Measurements from ENCODE around the gene PPP1R7.

The PPP1R7 gene

DNA sequence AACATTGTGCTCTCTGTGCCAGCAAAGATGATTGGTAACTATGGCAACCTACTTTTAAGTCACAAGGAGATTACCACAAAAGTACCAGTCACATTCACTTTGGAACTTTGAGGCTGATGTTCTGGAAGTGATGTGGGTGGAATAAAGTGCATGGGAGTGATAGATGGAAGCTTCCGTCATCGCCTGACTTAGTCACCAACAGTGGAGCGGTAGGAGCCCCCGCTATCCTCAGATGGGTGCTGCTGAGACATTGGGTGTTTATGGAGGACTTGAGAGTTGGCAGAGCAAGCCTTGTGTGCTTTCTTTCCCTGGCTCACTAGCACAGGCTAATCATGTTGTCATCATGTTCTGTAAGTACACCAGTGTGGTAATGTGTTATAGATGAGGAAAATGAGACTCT, 4.6 kb downstream of the PPP1R7 start:
- Histone ChIP-seq H3K4me3 (ENCODE audit: low read depth, low read length) (no peak overlapping the region), H3K27ac (no peak overlapping the region), H3K27me3 (ENCODE audit: insufficient read depth, low read depth, severe bottlenecking) (no peaks in the 10 kb centered on the region), H3K36me3 (peaks cover 31% of the 10 kb centered on the region), H3K9me3 (ENCODE audit: severe bottlenecking) (no peaks in the 10 kb centered on the region)
- no peak for DNase-seq
- TF ChIP-seq, protein P1, sequence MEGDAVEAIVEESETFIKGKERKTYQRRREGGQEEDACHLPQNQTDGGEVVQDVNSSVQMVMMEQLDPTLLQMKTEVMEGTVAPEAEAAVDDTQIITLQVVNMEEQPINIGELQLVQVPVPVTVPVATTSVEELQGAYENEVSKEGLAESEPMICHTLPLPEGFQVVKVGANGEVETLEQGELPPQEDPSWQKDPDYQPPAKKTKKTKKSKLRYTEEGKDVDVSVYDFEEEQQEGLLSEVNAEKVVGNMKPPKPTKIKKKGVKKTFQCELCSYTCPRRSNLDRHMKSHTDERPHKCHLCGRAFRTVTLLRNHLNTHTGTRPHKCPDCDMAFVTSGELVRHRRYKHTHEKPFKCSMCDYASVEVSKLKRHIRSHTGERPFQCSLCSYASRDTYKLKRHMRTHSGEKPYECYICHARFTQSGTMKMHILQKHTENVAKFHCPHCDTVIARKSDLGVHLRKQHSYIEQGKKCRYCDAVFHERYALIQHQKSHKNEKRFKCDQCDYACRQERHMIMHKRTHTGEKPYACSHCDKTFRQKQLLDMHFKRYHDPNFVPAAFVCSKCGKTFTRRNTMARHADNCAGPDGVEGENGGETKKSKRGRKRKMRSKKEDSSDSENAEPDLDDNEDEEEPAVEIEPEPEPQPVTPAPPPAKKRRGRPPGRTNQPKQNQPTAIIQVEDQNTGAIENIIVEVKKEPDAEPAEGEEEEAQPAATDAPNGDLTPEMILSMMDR (IDR thresholded peaks at IDR 0.05; ENCODE audit: low read depth, low read length): no peak

DNA sequence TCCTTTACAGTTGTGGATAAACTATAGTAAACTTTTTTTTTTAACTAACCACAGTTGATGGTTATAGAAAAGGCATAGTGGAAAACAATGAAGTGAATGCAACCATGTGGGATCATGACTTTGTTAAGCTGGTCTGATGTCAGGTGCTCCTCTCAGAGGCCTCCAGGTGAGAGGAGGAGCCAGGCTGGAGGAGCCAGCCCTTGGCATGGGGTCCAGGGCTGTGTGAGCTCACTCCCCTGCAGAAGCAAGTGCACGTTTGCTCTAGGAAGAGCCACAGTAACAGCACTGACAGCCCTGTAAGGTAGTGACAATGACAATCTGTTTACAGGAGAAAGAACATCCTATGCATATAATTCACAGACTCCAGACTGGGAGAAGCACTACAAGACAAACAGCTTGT, 5.7 kb downstream of the PPP1R7 start:
- Histone ChIP-seq H3K27ac (no peak overlapping the region), H3K36me3 (peaks cover 31% of the 10 kb centered on the region)
- TF ChIP-seq, protein P1 (IDR thresholded peaks at IDR 0.05; ENCODE audit: low read depth, low read length): no peak

GRCh38 chr2:241156971-241157441, 6.7 kb downstream of the PPP1R7 start:
- TF ChIP-seq, protein P1 (IDR thresholded peaks at IDR 0.05; ENCODE audit: low read depth, low read length): no peak
- DNase-seq: no peak

More for the DNA sequence above, 5.7 kb downstream of the PPP1R7 start:
- Histone ChIP-seq H3K9me3 (ENCODE audit: severe bottlenecking) (no peaks in the 10 kb centered on the region), H3K4me3 (ENCODE audit: low read depth, low read length) (no peak overlapping the region), H3K27me3 (ENCODE audit: insufficient read depth, low read depth, severe bottlenecking) (no peaks in the 10 kb centered on the region)
- DNase-seq: no peak

DNA sequence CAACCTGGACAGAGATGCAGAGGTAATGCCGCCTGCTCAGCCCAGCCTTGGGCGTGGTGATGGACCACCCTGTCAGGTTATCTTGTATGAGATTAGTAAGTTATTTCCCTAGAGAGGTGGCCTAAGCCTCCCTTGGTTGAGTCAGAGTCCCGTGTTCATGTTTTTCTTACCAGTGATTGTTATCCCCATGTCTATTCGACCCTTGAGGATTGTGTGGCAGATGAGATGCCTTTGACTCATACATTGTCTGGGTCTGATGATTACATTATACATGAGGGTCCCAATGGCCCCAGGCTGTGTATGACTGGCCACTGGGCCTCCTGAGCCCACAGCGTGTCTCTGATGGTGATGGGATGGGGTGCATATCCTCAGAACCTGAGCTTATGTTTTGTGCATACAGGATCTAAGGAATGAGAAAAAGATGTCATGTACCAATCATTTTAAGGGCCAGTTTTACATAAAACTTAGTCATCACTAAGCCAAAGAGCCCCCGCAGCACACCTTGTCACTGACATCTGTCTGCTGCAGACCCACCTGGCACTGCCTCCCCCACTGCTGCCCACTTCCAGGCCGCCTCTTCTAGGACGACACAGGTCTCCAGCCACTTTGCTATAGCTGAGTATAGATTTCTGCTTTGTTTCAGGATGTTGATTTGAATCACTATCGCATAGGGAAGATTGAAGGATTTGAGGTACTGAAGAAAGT, 7.7 kb downstream of the PPP1R7 start:
- Histone ChIP-seq H3K4me3 (ENCODE audit: low read depth, low read length) (no peak overlapping the region), H3K27me3 (ENCODE audit: insufficient read depth, low read depth, severe bottlenecking) (no peaks in the 10 kb centered on the region), H3K27ac (no peak overlapping the region), H3K36me3 (peaks cover 33% of the 10 kb centered on the region), H3K9me3 (ENCODE audit: severe bottlenecking) (no peaks in the 10 kb centered on the region)
- DNase-seq: no peak
- TF ChIP-seq, protein P1 (IDR thresholded peaks at IDR 0.05; ENCODE audit: low read depth, low read length): no peak

More at GRCh38 chr2:241156971-241157441, 6.7 kb downstream of the PPP1R7 start:
- no peaks in the 10 kb centered on the region for H3K9me3 ChIP-seq (ENCODE audit: severe bottlenecking)
- no peak overlapping the region for H3K27ac ChIP-seq
- no peaks in the 10 kb centered on the region for H3K27me3 ChIP-seq (ENCODE audit: insufficient read depth, low read depth, severe bottlenecking)
- no peak overlapping the region for H3K4me3 ChIP-seq (ENCODE audit: low read depth, low read length)
- peaks cover 33% of the 10 kb centered on the region for H3K36me3 ChIP-seq

DNA sequence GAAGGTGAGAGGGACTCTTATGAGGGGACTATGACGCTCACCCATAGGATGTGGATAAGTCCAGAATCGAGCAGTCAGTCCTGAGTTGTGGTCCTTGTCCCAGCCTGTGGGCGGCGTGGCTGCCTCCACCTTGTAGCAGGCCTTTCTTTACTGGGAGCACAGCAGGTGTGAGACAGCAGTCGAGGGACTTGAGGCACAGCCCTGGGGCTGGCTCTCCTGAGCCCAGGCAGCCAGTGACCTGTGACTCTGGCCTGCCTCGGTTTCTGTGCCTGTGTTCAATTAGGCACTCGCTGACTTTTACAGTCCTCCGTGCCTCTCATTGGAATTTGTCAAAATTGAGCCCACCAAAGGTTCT, 8.3 kb downstream of the PPP1R7 start:
- TF ChIP-seq, protein P1 (IDR thresholded peaks at IDR 0.05; ENCODE audit: low read depth, low read length): no peak
- Histone ChIP-seq H3K27me3 (ENCODE audit: insufficient read depth, low read depth, severe bottlenecking) (no peaks in the 10 kb centered on the region), H3K9me3 (ENCODE audit: severe bottlenecking) (no peaks in the 10 kb centered on the region), H3K27ac (no peak overlapping the region), H3K36me3 (peaks cover 31% of the 10 kb centered on the region), H3K4me3 (ENCODE audit: low read depth, low read length) (no peak overlapping the region)
- no peak for DNase-seq

- TF ChIP-seq, protein P1 (IDR thresholded peaks at IDR 0.05; ENCODE audit: low read depth, low read length): no peak
Observed at GRCh38 chr2:241159116-241159515, 8.8 kb downstream of the PPP1R7 start.

More at GRCh38 chr2:241159116-241159515, 8.8 kb downstream of the PPP1R7 start:
- H3K4me3 ChIP-seq (ENCODE audit: low read depth, low read length): no peak overlapping the region
- no peaks in the 10 kb centered on the region for H3K27me3 ChIP-seq (ENCODE audit: insufficient read depth, low read depth, severe bottlenecking)
- peaks cover 34% of the 10 kb centered on the region for H3K36me3 ChIP-seq
- no peak overlapping the region for H3K27ac ChIP-seq
- no peak for DNase-seq
- no peaks in the 10 kb centered on the region for H3K9me3 ChIP-seq (ENCODE audit: severe bottlenecking)

All from WERI-Rb-1 (cell line).